ENCODE measurements around the gene CBX6. TPM values are rescaled to one million over a fixed set of nuclear protein-coding genes. Genes with fewer than 3 reads are reported as not detected.

Gene CBX6
- total RNA-seq (2022) (52.2 and 55.9 TPM in 2 replicates), Bru-seq, nascent RNA (percentile 86 among the genes with signal in this experiment), BruChase-seq, experiment 1, labeled RNA remaining after a 2-hour chase (percentile 97 among the genes with signal in this experiment), BruChase-seq, experiment 2, labeled RNA remaining after a 6-hour chase (percentile 95 among the genes with signal in this experiment)
- long read RNA-seq, full-length matches to known transcripts = 9 of 47 reads
- long read RNA-seq, partial matches to known transcripts = 1 of 47 reads
- long read RNA-seq, other reads (novel, unspliced or antisense) = 37 of 47 reads

- peaks cover 15% of the 10 kb centered on the region for H3K4me1 ChIP-seq
- TF ChIP-seq CTCF (IDR thresholded peaks at IDR 0.05; ENCODE audit: insufficient read depth in 1 of 2, low read depth in 1 of 2, low read length in 1 of 2, severe bottlenecking in 1 of 2, unreplicated experiment in 1 of 2) = no peak
- peak within 1 kb of the TSS; percentile 90 for H3K27ac Mint-ChIP-seq (ENCODE audit: unreplicated experiment)
- H3K9me3 Mint-ChIP-seq (ENCODE audit: unreplicated experiment) = no peaks in the 10 kb centered on the region
- H3K36me3 ChIP-seq (ENCODE audit: control insufficient read depth, insufficient read depth, low read length) = peaks cover 4% of the 10 kb centered on the region; the same call in 1 of the 2 replicates
- ChIA-PET POLR2A (interaction anchor here (0.6 to 0.7 kb wide), 2 partner anchors 20 to 52 kb away, joined by 3 to 5 read pairs; no protein-coding TSS in a partner anchor), CTCF (interaction anchor here (0.6 to 1.1 kb wide), 3 partner anchors 103 to 249 kb away, joined by 3 to 6 read pairs (median 4); partner anchors contain the start of gene APOBEC3B)
- peaks cover 31% of the 10 kb centered on the region for H3K36me3 Mint-ChIP-seq (ENCODE audit: insufficient read depth, unreplicated experiment)
- intact Hi-C loops (cut with micrococcal nuclease; ENCODE audit: unreplicated experiment) = loop anchor here (1.0 to 5.0 kb wide), 2 partner anchors 52 to 110 kb away; partner anchors contain the start of gene APOBEC3B
- H3K27me3 ChIP-seq (replicated peaks; ENCODE audit: control insufficient read depth, insufficient read depth, low read length) = no peaks in the 10 kb centered on the region
- TSS peak; percentile 85 for BruUV-seq (replicated peaks)
- no peaks in the 10 kb centered on the region for H3K27me3 Mint-ChIP-seq (ENCODE audit: insufficient read depth, unreplicated experiment)
- peak within 1 kb of the TSS; percentile 82 for H3K4me3 Mint-ChIP-seq (ENCODE audit: unreplicated experiment)
- H3K9me3 ChIP-seq = no peaks in the 10 kb centered on the region
- H3K4me1 Mint-ChIP-seq (ENCODE audit: low read depth, unreplicated experiment) = peaks cover 26% of the 10 kb centered on the region
- DNase-seq = peak; percentile 93 to 98
- peak within 1 kb of the TSS; percentile 53 for H3K4me3 ChIP-seq (ENCODE audit: low read depth, low read length)
Measured at GRCh38 chr22:38872172-38872830, at the start of gene CBX6. Gene CBX6 (minus strand): TSS chr22:38872216. CDS start chr22:38872190, 26 bp downstream.

GRCh38 chr22:38921806-38922205 is 49.8 kb upstream of the CBX6 start:
- DNase-seq = peak; percentile 90 to 95
- Mint-ChIP-seq H3K36me3 (ENCODE audit: insufficient read depth, unreplicated experiment) (no peaks in the 10 kb centered on the region), H3K4me3 (ENCODE audit: unreplicated experiment) (peak overlapping the region; percentile 47), H3K9me3 (ENCODE audit: unreplicated experiment) (no peaks in the 10 kb centered on the region), H3K4me1 (ENCODE audit: low read depth, unreplicated experiment) (peaks cover 13% of the 10 kb centered on the region), H3K27me3 (ENCODE audit: insufficient read depth, unreplicated experiment) (no peaks in the 10 kb centered on the region), H3K27ac (ENCODE audit: unreplicated experiment) (peak overlapping the region; percentile 81)
- POLR2A ChIA-PET = interaction anchor here (0.6 to 1.1 kb wide), 4 partner anchors 30 to 166 kb away, joined by 3 read pairs; partner anchors contain the start of gene APOBEC3B
- H3K36me3 ChIP-seq (ENCODE audit: control insufficient read depth, insufficient read depth, low read length) = no peaks in the 10 kb centered on the region
- CTCF ChIA-PET = interaction anchor here (0.5 to 1.8 kb wide), 3 partner anchors 51 to 81 kb away, joined by 3 to 20 read pairs (median 3); no protein-coding TSS in a partner anchor
- TF ChIP-seq CTCF (IDR thresholded peaks at IDR 0.05; ENCODE audit: insufficient read depth in 1 of 2, low read depth in 1 of 2, low read length in 1 of 2, severe bottlenecking in 1 of 2, unreplicated experiment in 1 of 2) = no peak
- H3K9me3 ChIP-seq = no peaks in the 10 kb centered on the region
- H3K27me3 ChIP-seq (replicated peaks; ENCODE audit: control insufficient read depth, insufficient read depth, low read length) = no peaks in the 10 kb centered on the region
- H3K4me3 ChIP-seq (ENCODE audit: low read depth, low read length) = no peak overlapping the region
- BruUV-seq (replicated peaks) = no TSS peak
- H3K4me1 ChIP-seq = peaks cover 55% of the 10 kb centered on the region
- intact Hi-C loops (cut with micrococcal nuclease; ENCODE audit: unreplicated experiment) = loop anchor here (1.0 kb wide), 1 partner anchor 52 kb away; no protein-coding TSS in a partner anchor

GRCh38 chr22:38921120-38921519 is 49.1 kb upstream of the CBX6 start:
- DNase-seq = peak; percentile 16 to 40
- H3K27me3 ChIP-seq (replicated peaks; ENCODE audit: control insufficient read depth, insufficient read depth, low read length) = no peaks in the 10 kb centered on the region
- TF ChIP-seq CTCF (IDR thresholded peaks at IDR 0.05; ENCODE audit: insufficient read depth in 1 of 2, low read depth in 1 of 2, low read length in 1 of 2, severe bottlenecking in 1 of 2, unreplicated experiment in 1 of 2) = no peak
- BruUV-seq (replicated peaks) = no TSS peak
- no peaks in the 10 kb centered on the region for H3K9me3 ChIP-seq
- Mint-ChIP-seq H3K27me3 (ENCODE audit: insufficient read depth, unreplicated experiment) (no peaks in the 10 kb centered on the region), H3K27ac (ENCODE audit: unreplicated experiment) (peak overlapping the region; percentile 81), H3K4me3 (ENCODE audit: unreplicated experiment) (peak overlapping the region; percentile 47), H3K4me1 (ENCODE audit: low read depth, unreplicated experiment) (peaks cover 13% of the 10 kb centered on the region), H3K36me3 (ENCODE audit: insufficient read depth, unreplicated experiment) (no peaks in the 10 kb centered on the region), H3K9me3 (ENCODE audit: unreplicated experiment) (no peaks in the 10 kb centered on the region)
- no peaks in the 10 kb centered on the region for H3K36me3 ChIP-seq (ENCODE audit: control insufficient read depth, insufficient read depth, low read length)
- intact Hi-C loops (cut with micrococcal nuclease; ENCODE audit: unreplicated experiment) = loop anchor here (1.0 kb wide), 1 partner anchor 51 kb away; no protein-coding TSS in a partner anchor
- H3K4me1 ChIP-seq = peaks cover 51% of the 10 kb centered on the region
- ChIA-PET POLR2A (interaction anchor here (0.5 to 1.1 kb wide), 5 partner anchors 30 to 166 kb away, joined by 3 to 4 read pairs (median 3); partner anchors contain the start of gene APOBEC3B), CTCF (interaction anchor here (0.8 to 1.8 kb wide), 3 partner anchors 51 to 82 kb away, joined by 3 to 20 read pairs (median 3); partner anchors contain the start of gene APOBEC3B)
- no peak overlapping the region for H3K4me3 ChIP-seq (ENCODE audit: low read depth, low read length)
